AG09319 (cell line): ENCODE data around the gene TMEM19.

Source experiments
- DNase-seq: peaks from one replicate; pipeline ENCODE4 v3.0.0-alpha.2; 2010; ENCODE audit warnings: low read depth; ENCODE audit errors: extremely low read depth
- CTCF ChIP-seq: IDR thresholded peaks from 2 replicates; pipeline ENCODE4 v1.5.1; 2011; ENCODE audit warnings: low read depth, mild to moderate bottlenecking, inconsistent platforms, low read length, moderate library complexity

The TMEM19 gene

GRCh38 chr12:71645268-71645667, 40.6 kb upstream of the TMEM19 start:
- TF ChIP-seq CTCF = no peak
- no peak for DNase-seq

DNA sequence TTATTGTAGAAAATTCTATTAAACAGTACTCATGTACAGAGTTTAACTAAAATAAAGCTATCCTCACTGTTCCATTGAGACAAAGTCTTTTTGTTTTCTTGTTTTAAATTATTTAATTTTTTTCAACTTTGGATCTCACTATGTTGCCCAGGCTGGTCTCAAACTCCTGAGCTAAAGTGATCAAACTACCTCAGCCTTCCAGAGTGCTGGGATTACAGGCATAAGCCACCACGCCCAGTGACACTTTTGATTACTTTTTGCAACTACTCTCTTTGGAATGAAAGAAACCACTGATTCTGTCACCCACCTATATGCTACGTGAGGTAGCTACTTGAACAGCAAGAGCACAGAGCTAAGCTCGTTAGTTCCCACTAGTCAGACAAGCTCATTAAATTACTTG, 39.4 kb upstream of the TMEM19 start:
- no peak for TF ChIP-seq CTCF
- no peak for DNase-seq

GRCh38 chr12:71648537-71648936, 37.3 kb upstream of the TMEM19 start:
- no peak for TF ChIP-seq CTCF

GRCh38 chr12:71649401-71649800, 36.5 kb upstream of the TMEM19 start:
- no peak for DNase-seq
- no peak for TF ChIP-seq CTCF

More at GRCh38 chr12:71648537-71648936, 37.3 kb upstream of the TMEM19 start:
- DNase-seq = no peak

GRCh38 chr12:71652656-71653055, 33.2 kb upstream of the TMEM19 start:
- DNase-seq = no peak
- no peak for TF ChIP-seq CTCF

DNA sequence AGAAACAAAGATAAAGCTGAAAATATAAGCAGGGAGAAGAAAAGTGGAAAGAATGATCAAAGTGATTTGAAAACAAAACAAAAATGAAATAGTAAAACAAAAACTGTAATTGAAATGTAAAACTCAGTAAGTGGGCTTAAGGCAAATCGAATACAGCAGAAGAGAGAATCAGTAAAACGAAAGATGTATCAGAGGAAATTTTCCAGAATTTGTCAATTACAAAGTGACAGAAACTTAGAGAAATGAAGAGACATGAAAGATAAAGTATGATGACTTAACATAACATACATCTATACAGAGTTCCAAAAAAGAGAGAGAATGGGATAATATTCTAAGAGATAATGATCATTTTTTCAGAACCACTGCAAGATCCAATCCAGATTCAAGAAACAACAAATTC, 32.7 kb upstream of the TMEM19 start:
- TF ChIP-seq CTCF = no peak
- DNase-seq = no peak

- TF ChIP-seq CTCF = no peak
These were observed 31.7 kb upstream of the TMEM19 start for GRCh38 chr12:71654200-71654599.

DNA sequence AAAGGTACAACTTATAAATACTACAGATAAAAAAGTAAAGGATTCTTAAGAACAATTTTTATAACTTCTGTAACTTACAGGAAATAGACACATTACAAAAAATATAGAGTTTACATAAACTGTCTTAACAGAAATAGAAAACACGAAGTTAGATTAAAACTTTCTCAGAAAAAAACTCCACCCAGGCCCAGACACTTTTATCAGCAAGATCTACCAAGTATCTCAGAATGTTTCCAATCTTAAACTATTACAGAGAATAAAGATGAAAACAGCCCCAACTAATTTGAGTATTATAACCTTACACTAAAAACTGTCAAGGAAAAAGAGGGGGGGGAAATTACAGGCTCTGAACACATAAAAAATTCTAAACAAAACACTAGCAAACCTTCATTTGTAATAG, 30.4 kb upstream of the TMEM19 start:
- TF ChIP-seq CTCF = no peak
- no peak for DNase-seq

More at GRCh38 chr12:71654200-71654599, 31.7 kb upstream of the TMEM19 start:
- DNase-seq = no peak
